Glutamatergic neuron (in vitro differentiated cells): ENCODE measurements around the gene TGFBR3. TPM values are rescaled to one million over a fixed set of nuclear protein-coding genes. Genes with fewer than 3 reads are reported as not detected.

Source experiments
- DNase-seq: peaks from one replicate; pipeline ENCODE4 v3.0.0; 2022
- H3K27ac Mint-ChIP-seq: one replicate; pipeline ENCODE4 v1.8.0; 2020; ENCODE audit warnings: mild to moderate bottlenecking, mixed read lengths, inconsistent platforms; ENCODE audit not compliant: unreplicated experiment
- H3K27me3 Mint-ChIP-seq: one replicate; pipeline ENCODE4 v1.8.0; 2020; ENCODE audit warnings: mild to moderate bottlenecking, moderate library complexity, mixed read lengths, inconsistent platforms; ENCODE audit not compliant: unreplicated experiment
- H3K36me3 Mint-ChIP-seq: one replicate; pipeline ENCODE4 v1.8.0; 2020; ENCODE audit warnings: mild to moderate bottlenecking, mixed read lengths, inconsistent platforms; ENCODE audit not compliant: unreplicated experiment
- H3K4me1 Mint-ChIP-seq: one replicate; pipeline ENCODE4 v1.8.0; 2020; ENCODE audit warnings: mild to moderate bottlenecking, low read depth, mixed read lengths, inconsistent platforms; ENCODE audit not compliant: unreplicated experiment
- H3K4me3 Mint-ChIP-seq: one replicate; pipeline ENCODE4 v1.8.0; 2020; ENCODE audit warnings: mild to moderate bottlenecking, mixed read lengths, inconsistent platforms; ENCODE audit not compliant: unreplicated experiment
- H3K9me3 Mint-ChIP-seq: one replicate; pipeline ENCODE4 v1.8.0; 2020; ENCODE audit warnings: mild to moderate bottlenecking, moderate library complexity, mixed read lengths, inconsistent platforms; ENCODE audit not compliant: unreplicated experiment
- total RNA-seq: library from RNA; stranded (reverse); fragmentation: NEBNext Ultra II Directional; extraction: Animal tissue kit (Norgen Biotek cat#: 25700); gene quantifications from one replicate; pipeline ENCODE4 v1.2.1, GENCODE V29; 2021; ENCODE audit not compliant: unreplicated experiment
- TF ChIP-seq, protein P1 (sequence below): fragments of 200-600 bp; sonication (generic); IDR thresholded peaks from one replicate; pipeline ENCODE4 v1.5.0; 2021; ENCODE audit not compliant: partially characterized antibody, unreplicated experiment

Gene TGFBR3
- total RNA-seq, 1 donor from 2014 or later = 0.98 TPM

GRCh38 chr1:91787919-91788318 is 98.0 kb downstream of the TGFBR3 start:
- Mint-ChIP-seq H3K4me3 (no peak overlapping the region), H3K9me3 (peaks cover 2% of the 10 kb centered on the region), H3K27ac (no peak overlapping the region), H3K36me3 (no peaks in the 10 kb centered on the region), H3K4me1 (peaks cover 5% of the 10 kb centered on the region), H3K27me3 (peaks cover 1% of the 10 kb centered on the region)
- DNase-seq = no peak
- TF ChIP-seq, protein P1, sequence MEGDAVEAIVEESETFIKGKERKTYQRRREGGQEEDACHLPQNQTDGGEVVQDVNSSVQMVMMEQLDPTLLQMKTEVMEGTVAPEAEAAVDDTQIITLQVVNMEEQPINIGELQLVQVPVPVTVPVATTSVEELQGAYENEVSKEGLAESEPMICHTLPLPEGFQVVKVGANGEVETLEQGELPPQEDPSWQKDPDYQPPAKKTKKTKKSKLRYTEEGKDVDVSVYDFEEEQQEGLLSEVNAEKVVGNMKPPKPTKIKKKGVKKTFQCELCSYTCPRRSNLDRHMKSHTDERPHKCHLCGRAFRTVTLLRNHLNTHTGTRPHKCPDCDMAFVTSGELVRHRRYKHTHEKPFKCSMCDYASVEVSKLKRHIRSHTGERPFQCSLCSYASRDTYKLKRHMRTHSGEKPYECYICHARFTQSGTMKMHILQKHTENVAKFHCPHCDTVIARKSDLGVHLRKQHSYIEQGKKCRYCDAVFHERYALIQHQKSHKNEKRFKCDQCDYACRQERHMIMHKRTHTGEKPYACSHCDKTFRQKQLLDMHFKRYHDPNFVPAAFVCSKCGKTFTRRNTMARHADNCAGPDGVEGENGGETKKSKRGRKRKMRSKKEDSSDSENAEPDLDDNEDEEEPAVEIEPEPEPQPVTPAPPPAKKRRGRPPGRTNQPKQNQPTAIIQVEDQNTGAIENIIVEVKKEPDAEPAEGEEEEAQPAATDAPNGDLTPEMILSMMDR = no peak

DNA sequence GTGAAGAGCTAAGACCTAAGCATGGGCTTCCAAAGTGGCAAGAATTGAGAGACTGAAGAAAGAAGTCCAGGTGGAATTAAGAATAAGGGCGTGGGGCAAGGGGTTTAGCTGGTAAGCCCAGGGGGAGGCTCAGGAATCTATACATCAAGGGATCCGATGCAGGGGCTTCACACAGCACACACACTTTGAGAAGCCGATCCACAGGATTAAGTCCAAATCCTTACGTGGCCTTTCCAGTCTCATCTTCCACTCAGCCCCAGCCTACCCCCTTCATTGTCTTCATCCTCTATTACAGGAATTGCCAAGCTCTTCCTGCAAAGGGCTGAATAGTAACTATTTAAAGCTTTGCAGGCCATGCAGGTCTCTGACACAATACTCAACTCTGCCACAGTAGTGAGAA is 101.3 kb downstream of the TGFBR3 start:
- H3K4me1 Mint-ChIP-seq = peaks cover 5% of the 10 kb centered on the region
- H3K36me3 Mint-ChIP-seq = no peaks in the 10 kb centered on the region
- H3K4me3 Mint-ChIP-seq = no peak overlapping the region
- H3K27me3 Mint-ChIP-seq = peaks cover 1% of the 10 kb centered on the region
- H3K27ac Mint-ChIP-seq = no peak overlapping the region
- DNase-seq = no peak
- peaks cover 2% of the 10 kb centered on the region for H3K9me3 Mint-ChIP-seq
- TF ChIP-seq, protein P1 = no peak

GRCh38 chr1:91784191-91784590 is 101.8 kb downstream of the TGFBR3 start:
- H3K27ac Mint-ChIP-seq = no peak overlapping the region
- H3K36me3 Mint-ChIP-seq = no peaks in the 10 kb centered on the region
- H3K9me3 Mint-ChIP-seq = peaks cover 2% of the 10 kb centered on the region
- peaks cover 5% of the 10 kb centered on the region for H3K4me1 Mint-ChIP-seq
- no peak for DNase-seq
- TF ChIP-seq, protein P1 = no peak
- H3K4me3 Mint-ChIP-seq = no peak overlapping the region
- peaks cover 1% of the 10 kb centered on the region for H3K27me3 Mint-ChIP-seq

DNA sequence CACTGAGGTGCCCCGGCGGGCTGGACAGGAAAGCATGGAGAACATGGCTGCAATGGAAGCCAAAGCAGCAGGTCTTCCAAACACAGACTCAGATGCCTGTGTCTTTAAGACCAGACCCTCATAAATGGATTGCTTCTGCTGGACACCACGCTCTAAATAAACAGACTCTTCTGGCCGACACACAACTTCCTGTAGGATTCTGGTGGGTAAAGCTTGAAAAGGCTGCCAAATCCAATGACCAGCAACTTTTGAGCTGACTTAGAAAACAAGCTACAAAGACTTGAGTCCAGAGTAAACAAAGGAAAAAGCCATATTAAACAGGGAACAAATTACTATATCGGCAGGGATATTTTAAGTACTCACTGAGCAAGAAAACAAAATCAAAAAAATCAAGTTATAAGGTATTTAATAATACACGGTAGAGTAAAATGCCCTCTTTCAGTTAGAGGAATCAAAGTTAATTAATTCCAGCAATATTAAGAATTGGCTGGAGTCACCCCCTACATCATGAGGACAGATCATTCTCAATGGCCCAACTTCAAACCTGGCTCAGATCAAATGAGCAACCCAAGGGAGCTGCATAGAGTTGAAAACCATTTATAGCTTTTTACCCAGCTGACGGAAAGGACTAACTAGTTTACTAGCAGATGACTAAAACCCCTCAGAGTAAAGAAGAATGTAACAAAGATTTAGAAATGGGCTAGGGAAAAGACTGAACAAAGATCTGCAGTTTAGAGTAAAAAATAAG is 102.4 kb downstream of the TGFBR3 start:
- Mint-ChIP-seq H3K36me3 (no peaks in the 10 kb centered on the region), H3K4me1 (peaks cover 5% of the 10 kb centered on the region), H3K27me3 (no peaks in the 10 kb centered on the region), H3K27ac (no peak overlapping the region), H3K4me3 (no peak overlapping the region), H3K9me3 (peaks cover 2% of the 10 kb centered on the region)
- TF ChIP-seq, protein P1 = no peak
- no peak for DNase-seq

DNA sequence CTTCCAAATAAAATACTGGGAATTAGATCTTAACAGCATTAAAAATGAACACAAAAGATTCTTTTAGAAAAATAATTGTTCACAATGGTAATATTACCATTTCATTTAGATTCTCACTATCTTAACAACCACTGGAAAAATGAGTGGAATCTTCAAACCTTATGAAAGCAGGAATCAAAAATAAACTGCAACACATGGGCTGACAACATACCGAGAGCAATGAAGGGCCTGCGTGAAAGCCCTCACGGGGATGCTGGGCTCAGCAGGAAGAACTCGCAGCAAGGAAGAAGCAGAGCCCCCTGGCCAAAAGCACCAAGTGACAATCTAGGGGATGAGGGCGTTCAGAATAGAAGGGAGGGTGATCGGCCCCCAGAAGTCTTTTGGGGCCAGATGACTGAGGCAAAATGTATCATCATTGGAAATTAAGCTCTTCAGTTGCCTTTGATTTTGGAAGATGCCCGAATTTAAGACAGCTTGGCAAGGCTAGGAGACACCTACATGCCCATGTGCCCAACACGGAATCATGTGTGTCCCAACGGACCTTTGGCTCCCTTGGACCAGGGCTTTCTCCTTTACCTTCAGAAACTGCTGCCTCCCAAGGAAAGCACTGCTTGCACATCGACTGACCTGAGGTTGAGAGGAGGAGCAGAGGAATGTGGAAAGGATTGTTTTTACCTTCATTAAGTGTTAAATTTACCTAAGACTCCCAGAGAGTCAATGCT is 103.9 kb downstream of the TGFBR3 start:
- H3K36me3 Mint-ChIP-seq = no peaks in the 10 kb centered on the region
- TF ChIP-seq, protein P1 = no peak
- no peak overlapping the region for H3K27ac Mint-ChIP-seq
- H3K4me3 Mint-ChIP-seq = no peak overlapping the region
- no peak for DNase-seq
- peaks cover 5% of the 10 kb centered on the region for H3K4me1 Mint-ChIP-seq
- peaks cover 2% of the 10 kb centered on the region for H3K9me3 Mint-ChIP-seq
- no peaks in the 10 kb centered on the region for H3K27me3 Mint-ChIP-seq
